IMR-90 (cell line): ENCODE measurements around the gene ZFYVE28. TPM values are rescaled to one million over a fixed set of nuclear protein-coding genes. Genes with fewer than 3 reads are reported as not detected.

Source experiments
- ATAC-seq: fragments of 200-7000 bp; cut with Tn5 transposase; 2 replicates; pipeline ENCODE4 v1.9.1; 2020; ENCODE audit warnings: low read depth, mild to moderate bottlenecking, moderate library complexity
- BruUV-seq: library from RNA; stranded (reverse); fragments of 400-500 nt; replicated peaks from 2 replicates; lab custom pipeline; 2021; lab: Mats Ljungman, UMichigan
- CTCF ChIA-PET: fragments of 300-600 bp; formaldehyde crosslinking; extraction: SDS; loops from one replicate; lab custom pipeline; 2021; ENCODE audit warnings: antibody characterized with exemption; lab: Yijun Ruan, JAX
- POLR2A ChIA-PET: fragments of 300-600 bp; sonication (Branson Sonifier 250); formaldehyde crosslinking; loops from one replicate; lab custom pipeline; 2022; ENCODE audit warnings: antibody characterized with exemption; ENCODE audit not compliant: unreplicated experiment; lab: Charles Lee
- DNase-seq: peaks from one replicate; pipeline ENCODE4 v3.0.0; 2013
- H2AFZ ChIP-seq: replicated peaks from 2 replicates; pipeline ENCODE3; 2013; ENCODE audit warnings: low read length, mild to moderate bottlenecking; ENCODE audit not compliant: poor library complexity
- H2AK5ac ChIP-seq: 2 replicates; pipeline ENCODE4 v1.6.1; 2013; ENCODE audit warnings: low read depth, low read length, inconsistent platforms
- H2AK9ac ChIP-seq: replicated peaks from 2 replicates; pipeline ENCODE3; 2013; ENCODE audit warnings: mild to moderate bottlenecking, low read depth, low read length, moderate library complexity; ENCODE audit not compliant: poor library complexity
- H2BK120ac ChIP-seq: 2 replicates; pipeline ENCODE4 v1.6.1; 2013; ENCODE audit warnings: low read depth, low read length, inconsistent platforms
- H2BK15ac ChIP-seq: 3 replicates; pipeline ENCODE4 v1.6.1; 2013; ENCODE audit warnings: low read depth, low read length, inconsistent platforms
- H2BK20ac ChIP-seq: 2 replicates; pipeline ENCODE4 v1.6.1; 2013; ENCODE audit warnings: low read depth, mild to moderate bottlenecking, inconsistent platforms, low read length, moderate library complexity
- H2BK5ac ChIP-seq: 2 replicates; pipeline ENCODE4 v1.6.1; 2013; ENCODE audit warnings: mild to moderate bottlenecking, low read depth, low read length, inconsistent platforms; ENCODE audit not compliant: poor library complexity, severe bottlenecking
- H3K14ac ChIP-seq: replicated peaks from 2 replicates; pipeline ENCODE4 v1.6.1; 2013; ENCODE audit warnings: low read depth, low read length, inconsistent platforms
- H3K18ac ChIP-seq: 2 replicates; pipeline ENCODE4 v1.6.1; 2013; ENCODE audit warnings: low read depth, low read length, control low read depth
- H3K23ac ChIP-seq: 2 replicates; pipeline ENCODE4 v1.6.1; 2013; ENCODE audit warnings: low read depth, low read length, inconsistent platforms
- H3K27ac ChIP-seq: 2 replicates; pipeline ENCODE4 v1.5.1; 2013; ENCODE audit warnings: mild to moderate bottlenecking, control low read depth, low read length; ENCODE audit not compliant: insufficient read depth
- H3K27me3 ChIP-seq: 2 replicates; pipeline ENCODE4 v1.6.1; 2013; ENCODE audit warnings: low read length; ENCODE audit not compliant: control insufficient read depth, insufficient read depth
- H3K36me3 ChIP-seq: 2 replicates; pipeline ENCODE4 v1.6.1; 2013; ENCODE audit warnings: low read length, mixed read lengths; ENCODE audit not compliant: control insufficient read depth, insufficient read depth
- H3K4ac ChIP-seq: 2 replicates; pipeline ENCODE4 v1.6.1; 2013; ENCODE audit warnings: low read depth, low read length, inconsistent platforms
- H3K4me1 ChIP-seq: 2 replicates; pipeline ENCODE4 v1.6.1; 2013; ENCODE audit warnings: low read length, mixed read lengths; ENCODE audit not compliant: control insufficient read depth, insufficient read depth
- H3K4me2 ChIP-seq: 2 replicates; pipeline ENCODE4 v1.6.1; 2013; ENCODE audit warnings: low read depth, mild to moderate bottlenecking, control low read depth, low read length, moderate library complexity
- H3K4me3 ChIP-seq: 2 replicates; pipeline ENCODE4 v1.5.1; 2013; ENCODE audit warnings: low read depth, mild to moderate bottlenecking, control low read depth, low read length, moderate library complexity; ENCODE audit not compliant: insufficient read depth
- H3K56ac ChIP-seq: 2 replicates; pipeline ENCODE4 v1.6.1; 2013; ENCODE audit warnings: low read length, inconsistent platforms; ENCODE audit not compliant: insufficient read depth; ENCODE audit errors: extremely low read depth
- H3K79me1 ChIP-seq, 2 experiments: 2 replicates each; pipeline ENCODE4 v1.6.1; 2013; ENCODE audit warnings: low read length in 2 of 2, inconsistent platforms in 1 of 2, low read depth in 1 of 2
- H3K9ac ChIP-seq: 2 replicates; pipeline ENCODE4 v1.6.1; 2013; ENCODE audit warnings: low read depth, low read length, control low read depth
- H3K9me1 ChIP-seq: 2 replicates; pipeline ENCODE4 v1.6.1; 2013; ENCODE audit warnings: low read length, inconsistent platforms; ENCODE audit not compliant: insufficient read depth
- H3K9me3 ChIP-seq: 2 replicates; pipeline ENCODE4 v1.6.1; 2013; ENCODE audit warnings: low read length; ENCODE audit not compliant: control insufficient read depth, insufficient read depth
- H4K20me1 ChIP-seq: 2 replicates; pipeline ENCODE4 v1.6.1; 2013; ENCODE audit warnings: low read length, inconsistent platforms; ENCODE audit not compliant: insufficient read depth
- H4K5ac ChIP-seq: 2 replicates; pipeline ENCODE4 v1.6.1; 2013; ENCODE audit warnings: mild to moderate bottlenecking, low read depth, low read length, control low read depth
- H4K8ac ChIP-seq, 2 experiments: 2 replicates each; pipeline ENCODE4 v1.6.1; 2013; ENCODE audit warnings: low read depth in 2 of 2, low read length in 2 of 2, control low read depth in 1 of 2, inconsistent platforms in 1 of 2
- H4K91ac ChIP-seq: 2 replicates; pipeline ENCODE4 v1.6.1; 2013; ENCODE audit warnings: low read depth, low read length, inconsistent platforms; ENCODE audit not compliant: insufficient read depth
- BHLHE40 ChIP-seq: fragments of 150-350 bp; IDR thresholded peaks from 2 replicates; pipeline ENCODE4 v1.6.1; 2016; ENCODE audit warnings: mild to moderate bottlenecking, low read depth, low read length
- WGBS, 2 experiments: methylation state at CpG; one replicate each; pipeline versions ENCODE4 v1.1.5 to v1.1.7; 2013; ENCODE audit warnings: missing lambda C conversion rate in 2 of 2; ENCODE audit not compliant: insufficient read length in 1 of 2; ENCODE audit errors: extremely low coverage in 2 of 2; 5-methylcytosine and 5-hydroxymethylcytosine counted together
- dilution Hi-C: fragments of 300-500 bp; cut with HindIII; formaldehyde crosslinking; loops from one replicate; pipeline ENCODE4 v1.14.3; 2018; ENCODE audit warnings: low sequenced_read_pairs; ENCODE audit not compliant: unreplicated experiment
- in situ Hi-C: fragments of 300-500 bp; cut with MboI; formaldehyde crosslinking; loops from 3 replicates; pipeline ENCODE4 v1.14.3; 2019; ENCODE audit warnings: low sequenced_read_pairs, inconsistent platforms, mixed read lengths
- intact Hi-C: fragments of 100-400 bp; cut with micrococcal nuclease; formaldehyde crosslinking; loops from 2 replicates; pipeline ENCODE4 v1.10.0; 2022
- polyA plus RNA-seq, 3 experiments: library from polyadenylated mRNA; depleted of rRNA; stranded (reverse); fragments of >200 nt; gene quantifications; 2 replicates each; pipeline ENCODE4 v1.2.3, GENCODE V29; 2012; ENCODE audit warnings: low replicate concordance in 1 of 3
- total RNA-seq: library from RNA; depleted of rRNA; stranded (reverse); fragments of >200 nt; gene quantifications from 2 replicates; pipeline ENCODE4 v1.2.3, GENCODE V29; 2012

The ZFYVE28 gene
- total and polyA plus RNA-seq, 2 of the 4 experiments (the other 2 are of a cell fraction), result 0.36 to 1.2 TPM

- no peak overlapping the region for H2AK5ac ChIP-seq
- H3K9me1 ChIP-seq, result peaks cover 3% of the 10 kb centered on the region; the same call in 1 of the 2 replicates
- no peak overlapping the region for H4K8ac ChIP-seq
- intact Hi-C loops, result no loop called here
- no peak overlapping the region for H3K4me2 ChIP-seq
- no peak overlapping the region for H2BK20ac ChIP-seq
- no peak overlapping the region for H4K5ac ChIP-seq
- H3K56ac ChIP-seq, result no peak overlapping the region
- H3K14ac ChIP-seq, result no peak overlapping the region
- no peaks in the 10 kb centered on the region for H4K20me1 ChIP-seq
- H3K9ac ChIP-seq, result no peak overlapping the region
- no peaks in the 10 kb centered on the region for H3K4me1 ChIP-seq
- H2BK15ac ChIP-seq, result no peak overlapping the region
- no peak for TF ChIP-seq BHLHE40
- H3K36me3 ChIP-seq, result no peaks in the 10 kb centered on the region
- 97% methylated on average over 17 of the region's 28 CpGs; no CpG with 5 or more reads in 1 of the 2 experiments for WGBS, 2 experiments
- POLR2A ChIA-PET, result no interaction called here
- CTCF ChIA-PET, result no interaction called here
- DNase-seq (no peak), ATAC-seq (no peak)
- no peak overlapping the region for H3K23ac ChIP-seq
- no peak overlapping the region for H4K91ac ChIP-seq
- dilution Hi-C loops, result no loop called here
- no peaks in the 10 kb centered on the region for H3K9me3 ChIP-seq
- BruUV-seq, result no TSS peak
- H2AFZ ChIP-seq, result no peak overlapping the region
- H3K79me1 ChIP-seq, result no peaks in the 10 kb centered on the region
- H3K4ac ChIP-seq, result no peak overlapping the region
- H3K4me3 ChIP-seq, result no peak overlapping the region
- no peak overlapping the region for H3K18ac ChIP-seq
- H3K27ac ChIP-seq, result no peak overlapping the region
- H3K27me3 ChIP-seq, result peaks cover 18% of the 10 kb centered on the region
- no peak overlapping the region for H2BK120ac ChIP-seq
- H2BK5ac ChIP-seq, result no peak overlapping the region
- in situ Hi-C loops, result no loop called here
- no peak overlapping the region for H2AK9ac ChIP-seq
These were observed 77.1 kb downstream of the ZFYVE28 start for GRCh38 chr4:2341261-2341841.
